Activated T-cell treated with anti-CD3 and anti-CD28 coated beads for 24 hours (primary cell): ENCODE measurements around the gene SCN7A.
"Not testable (repeated sequence)": the region's sequence is repeated elsewhere in the genome, so short reads cannot be mapped to it uniquely, and the experiment has no call there.

Experiments used
- DNase-seq: peaks from one replicate; pipeline ENCODE4 v3.0.0-alpha.2; 2020; ENCODE audit warnings: low read depth

The SCN7A gene

GRCh38 chr2:166454006-166454595 lies 39.9 kb downstream of the SCN7A start:
- no peak for DNase-seq

DNA sequence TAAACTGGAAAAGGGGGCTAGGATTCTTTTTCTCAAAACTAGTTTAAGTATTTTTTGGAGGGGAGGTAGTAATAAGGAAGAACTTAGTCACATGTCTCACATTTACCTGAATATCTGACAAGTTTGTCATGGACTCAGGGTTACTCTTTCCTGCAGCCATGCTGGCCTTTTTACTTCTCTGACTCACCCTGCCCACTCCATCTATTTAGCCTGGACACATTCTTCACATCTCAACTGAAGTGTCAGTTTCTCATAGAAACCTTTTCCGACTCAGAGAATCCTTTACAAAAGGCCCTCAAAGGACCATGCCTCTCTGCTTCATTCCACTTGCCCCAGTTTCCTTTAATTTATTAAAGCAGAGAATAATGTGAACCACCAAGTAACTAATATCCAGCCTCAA lies 42.6 kb downstream of the SCN7A start:
- DNase-seq = no peak

DNA sequence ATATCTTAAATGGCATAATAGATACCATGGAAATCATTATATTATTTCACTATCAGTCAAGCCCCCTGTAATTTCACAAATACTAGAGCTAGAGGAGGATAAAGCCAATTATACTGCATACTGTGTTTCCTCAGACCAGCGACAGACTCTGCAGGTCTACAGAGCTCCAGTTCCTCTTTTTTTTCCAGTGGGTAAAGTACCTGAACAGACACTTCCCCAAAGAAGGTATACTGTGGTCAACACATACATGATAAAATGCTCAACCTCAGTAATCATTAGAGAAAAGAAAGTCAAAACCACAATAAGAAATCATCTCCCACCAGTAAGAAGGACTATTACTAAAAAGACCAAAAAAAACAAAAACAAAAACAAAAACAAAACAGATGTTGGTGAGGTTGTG lies 44.6 kb downstream of the SCN7A start:
- DNase-seq = no peak

DNA sequence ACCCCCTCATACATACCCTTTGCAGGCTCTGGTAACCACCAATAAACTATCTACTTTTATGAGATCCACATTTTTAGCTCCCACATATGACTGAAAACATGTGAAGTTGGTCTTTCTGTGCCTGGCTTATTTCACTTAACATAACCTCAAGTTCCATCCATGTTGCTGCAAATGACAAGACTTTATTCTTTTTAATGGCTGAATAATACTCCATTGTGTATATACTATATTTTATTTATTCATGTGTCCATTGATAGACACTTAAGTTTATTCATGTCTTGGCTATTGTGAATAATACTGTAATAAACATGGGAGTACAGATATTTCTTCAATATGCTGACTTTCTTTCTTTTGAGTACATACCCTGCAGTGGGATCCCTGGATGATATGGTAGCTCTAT lies 45.9 kb downstream of the SCN7A start:
- DNase-seq = no peak

GRCh38 chr2:166444306-166444705 lies 49.7 kb downstream of the SCN7A start:
- no peak for DNase-seq

DNA sequence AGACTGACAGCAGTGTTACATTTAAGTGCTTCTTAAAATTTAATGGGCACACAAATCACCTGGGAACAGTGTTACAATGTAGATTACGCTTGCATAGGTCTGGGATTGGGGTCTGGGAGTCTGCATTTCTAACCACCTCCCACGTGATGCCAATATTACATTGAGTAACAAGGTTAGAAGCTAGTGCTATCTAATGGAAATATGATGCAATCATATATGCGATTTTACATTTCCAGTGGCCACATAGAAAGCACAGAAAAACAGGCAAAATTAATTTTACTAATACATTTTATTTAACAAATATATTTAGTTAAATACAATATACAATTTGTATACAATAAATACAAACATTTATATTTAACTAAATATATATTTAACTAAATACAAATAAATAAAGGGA lies 53.7 kb downstream of the SCN7A start:
- no peak for DNase-seq

DNA sequence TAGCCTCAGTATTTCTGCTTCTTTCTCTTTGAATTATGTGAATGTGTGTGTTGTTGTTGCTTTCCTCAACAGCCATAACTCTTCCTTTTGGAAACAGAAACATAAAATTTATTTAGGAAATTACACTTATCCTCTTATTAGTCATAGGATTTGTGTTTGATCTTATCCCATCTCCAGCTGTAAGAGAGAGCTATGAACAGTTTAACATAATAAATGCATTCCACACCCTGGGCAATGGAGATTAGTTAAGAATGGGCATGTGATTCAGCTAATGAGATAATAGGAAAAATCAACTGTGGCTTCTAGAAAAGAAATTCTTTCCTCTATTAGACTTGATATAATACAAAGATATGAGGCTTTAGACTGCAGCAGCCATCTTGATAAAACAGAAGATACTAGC lies 55.0 kb downstream of the SCN7A start:
- no peak for DNase-seq

DNA sequence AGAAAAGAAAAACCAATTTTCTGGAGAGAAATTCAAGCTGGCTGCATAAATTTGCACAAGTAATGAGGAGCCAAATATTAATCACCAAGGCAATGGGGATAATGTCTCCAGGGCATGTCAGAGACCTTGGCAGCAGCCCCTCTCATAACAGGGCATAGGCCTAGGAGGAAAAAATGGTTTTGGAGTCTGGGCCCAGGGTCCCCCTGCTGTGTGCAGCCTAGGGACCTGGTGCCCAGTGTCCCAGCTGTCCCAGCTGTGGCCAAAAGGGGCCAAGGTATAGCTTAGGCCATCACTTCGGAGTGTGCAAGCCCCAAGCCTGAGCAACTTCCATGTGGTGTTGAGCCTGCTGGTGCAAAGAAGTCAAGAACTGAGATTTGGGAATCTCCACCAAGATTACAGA lies 57.1 kb downstream of the SCN7A start:
- DNase-seq = no peak

DNA sequence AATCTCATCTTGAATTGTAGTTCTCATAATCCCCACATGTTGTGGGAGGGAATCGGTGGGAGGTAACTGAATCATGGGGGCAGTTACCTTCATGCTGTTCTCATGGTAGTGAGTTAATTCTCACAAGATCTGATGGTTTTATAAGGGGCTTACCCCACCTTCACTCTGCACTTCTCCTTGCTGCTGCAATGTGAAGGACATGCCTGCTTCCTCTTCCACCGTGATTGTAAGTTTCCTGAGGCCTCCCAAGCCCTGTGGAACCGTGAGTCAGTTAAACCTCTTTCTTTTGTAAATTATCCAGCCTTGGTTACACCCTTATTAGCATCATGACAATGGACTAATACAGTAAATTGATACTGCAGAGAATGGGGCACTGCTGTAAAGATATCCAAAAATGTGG lies 57.9 kb downstream of the SCN7A start:
- DNase-seq = no peak

DNA sequence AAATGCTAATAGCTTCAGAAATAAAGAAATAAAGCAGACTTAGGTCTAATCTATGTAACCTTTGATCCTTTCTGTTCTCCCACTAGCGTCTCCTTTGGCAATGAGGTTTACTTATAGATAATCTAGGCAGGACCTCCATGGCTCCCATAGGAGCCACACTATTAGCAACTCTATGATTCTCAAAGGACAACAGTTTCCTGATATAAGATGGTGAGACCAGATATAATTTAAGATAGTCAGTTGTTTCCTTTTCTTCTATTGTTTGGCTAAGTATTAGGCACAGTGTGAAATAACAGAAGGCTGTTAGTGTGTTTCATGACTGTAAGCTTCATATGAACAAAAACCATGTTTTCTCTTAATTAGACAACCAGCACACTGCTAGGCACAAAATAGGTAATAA lies 59.6 kb downstream of the SCN7A start:
- DNase-seq = no peak

DNA sequence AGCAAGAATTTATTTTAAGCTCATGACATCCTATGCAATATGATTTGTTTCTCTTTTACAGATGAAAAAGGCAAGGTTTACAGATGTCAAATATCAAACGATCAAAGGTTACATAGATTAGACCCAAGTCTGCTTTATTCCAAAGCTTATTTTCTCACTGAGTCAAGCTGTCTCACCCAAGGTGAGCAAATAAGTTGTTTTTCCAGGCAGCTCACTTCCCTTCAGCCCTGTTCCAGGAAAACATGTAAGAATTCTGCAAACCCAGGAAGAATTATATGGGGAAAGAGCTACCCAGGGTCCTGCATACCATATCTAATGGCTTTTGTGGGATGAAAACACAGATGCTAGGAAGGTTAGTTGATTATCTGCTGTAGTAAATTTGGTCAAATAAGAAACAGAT lies 60.6 kb downstream of the SCN7A start:
- DNase-seq = no peak

DNA sequence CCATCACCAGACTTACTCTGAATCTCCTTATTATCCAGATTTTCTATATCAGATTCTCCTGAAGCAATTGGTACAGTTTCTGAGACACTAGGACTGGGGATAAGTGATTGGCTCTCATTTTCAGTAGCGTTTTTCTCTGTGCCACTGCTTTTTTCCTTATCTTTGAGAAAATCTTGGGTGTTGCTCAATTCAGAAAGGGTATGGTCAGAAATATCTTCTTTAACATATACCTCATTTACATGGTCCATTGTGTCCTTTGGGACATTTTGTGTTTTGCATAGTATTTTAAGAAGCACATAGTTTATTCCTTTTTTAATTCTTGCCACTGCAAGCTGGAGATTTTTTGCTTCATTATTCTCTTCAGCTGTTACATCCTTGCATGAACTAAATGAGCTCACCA lies 61.7 kb downstream of the SCN7A start:
- no peak for DNase-seq

- DNase-seq = no peak
Measured at GRCh38 chr2:166424841-166425240, 69.2 kb downstream of the SCN7A start.

- no peak for DNase-seq
Measured at GRCh38 chr2:166419616-166419934, 74.5 kb downstream of the SCN7A start.

- no peak for DNase-seq
Measured at GRCh38 chr2:166418853-166419615, 75.0 kb downstream of the SCN7A start.

GRCh38 chr2:166417669-166418068 lies 76.4 kb downstream of the SCN7A start:
- no peak for DNase-seq

DNA sequence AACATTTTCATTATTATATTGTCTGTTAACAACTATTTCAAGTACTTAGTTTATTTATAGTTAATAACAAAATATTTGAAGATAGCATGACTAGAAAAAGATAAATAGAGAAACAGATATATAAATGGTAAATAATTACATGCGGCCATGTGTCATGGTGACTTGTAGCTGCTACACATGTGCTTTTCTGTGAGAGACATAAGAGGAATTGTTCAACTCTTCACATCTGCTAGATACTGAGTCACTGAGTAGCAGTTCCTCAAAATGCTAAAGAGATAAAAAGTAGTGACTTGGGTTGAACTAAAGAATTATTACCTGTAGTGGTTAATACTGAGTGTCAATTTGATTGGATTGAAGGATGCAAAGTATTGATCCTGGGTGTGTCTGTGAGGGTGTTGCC lies 80.8 kb downstream of the SCN7A start:
- DNase-seq = no peak

DNA sequence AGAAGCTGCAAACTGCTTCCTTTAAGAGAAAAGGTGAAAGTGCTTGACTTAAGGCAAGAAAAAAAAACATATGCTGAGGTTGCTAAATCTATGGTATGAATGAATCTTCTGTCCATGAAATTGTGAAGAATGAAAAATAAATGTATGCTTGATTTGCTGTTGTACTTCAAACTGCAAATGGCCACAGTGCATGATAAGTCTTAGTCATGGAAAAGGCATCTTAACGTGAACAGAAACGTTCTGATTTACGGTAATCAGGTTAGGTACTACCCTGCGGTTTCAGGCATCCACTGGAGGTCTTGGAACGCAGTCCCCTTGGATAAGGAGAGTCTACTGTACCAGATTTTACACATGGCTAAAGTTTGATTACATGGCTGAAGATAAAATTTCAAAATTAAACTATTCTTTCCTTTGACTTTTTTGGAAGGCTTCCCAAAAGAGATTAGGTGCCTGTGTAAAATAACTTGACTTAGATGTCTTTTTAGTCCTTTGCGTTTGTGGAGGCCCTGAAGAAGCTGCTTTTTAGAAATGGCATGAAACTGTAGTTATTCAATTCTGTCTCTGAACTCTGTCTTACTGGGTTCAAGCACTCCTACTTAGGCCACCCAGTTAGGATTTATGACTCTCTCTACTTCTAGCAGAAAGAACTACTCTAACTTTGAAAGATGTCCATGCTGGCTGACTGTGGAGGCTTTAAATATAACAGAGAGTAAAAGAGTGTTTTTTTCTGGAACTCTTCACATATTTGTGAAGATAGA lies 82.4 kb downstream of the SCN7A start:
- DNase-seq = no peak

DNA sequence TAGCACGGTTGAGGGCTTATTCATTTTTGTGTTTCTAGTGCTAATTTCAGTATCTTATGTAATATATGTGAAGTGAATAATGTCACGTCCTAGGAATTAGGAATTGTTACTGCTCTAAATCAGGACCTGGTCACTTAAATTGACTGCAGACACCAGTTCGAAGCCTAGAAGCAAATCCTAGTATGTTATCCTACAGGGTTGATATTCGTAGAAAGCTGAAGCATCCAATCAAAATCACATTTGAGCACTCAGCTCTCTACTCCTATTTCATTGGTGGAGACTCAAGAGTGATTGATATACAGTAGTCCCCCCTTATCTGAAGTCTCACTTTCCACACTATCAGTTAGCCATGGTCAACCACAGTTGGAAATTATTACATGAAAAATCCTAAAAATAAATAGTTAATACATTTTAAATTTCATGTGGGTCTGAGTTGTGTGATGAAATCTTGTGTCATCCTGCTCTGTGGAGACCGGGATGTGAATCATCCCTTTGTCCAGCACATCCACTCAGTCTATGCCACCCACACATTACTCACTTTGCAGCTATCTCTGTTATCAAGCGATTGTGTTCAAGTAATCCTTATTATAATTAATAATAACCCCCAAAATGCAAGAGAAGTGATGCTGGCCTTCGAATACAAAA lies 83.1 kb downstream of the SCN7A start:
- DNase-seq = no peak

GRCh38 chr2:166407746-166408145 lies 86.3 kb downstream of the SCN7A start:
- not testable (repeated sequence) for DNase-seq

DNA sequence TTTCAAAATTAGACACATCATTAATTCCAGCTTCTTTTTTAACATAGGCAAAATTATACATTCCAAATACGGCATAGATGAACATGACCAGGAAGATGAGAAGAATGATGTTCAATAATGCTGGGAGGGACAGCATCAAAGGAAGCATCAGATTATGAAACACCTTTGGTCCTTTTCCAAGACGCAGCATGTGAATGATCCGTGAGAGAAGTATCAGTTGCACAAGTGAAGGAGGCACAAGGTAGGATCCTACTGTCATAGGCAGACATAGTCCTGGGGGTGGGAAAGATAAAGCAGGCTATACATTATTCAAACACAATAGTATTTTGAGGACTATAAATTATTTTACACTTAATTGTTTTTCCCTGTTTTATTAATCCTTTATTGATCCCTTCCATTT lies 87.7 kb downstream of the SCN7A start:
- no peak for DNase-seq

GRCh38 chr2:166405569-166405926 lies 88.5 kb downstream of the SCN7A start:
- no peak for DNase-seq
